HG03108 (cell line): ENCODE measurements around the gene ANGPTL7.
"Not testable (repeated sequence)": the region's sequence is repeated elsewhere in the genome, so short reads cannot be mapped to it uniquely, and the experiment has no call there.

Experiments
- ATAC-seq: cut with Tn5 transposase; IDR thresholded peaks from one replicate; pipeline ENCODE4 v1.9.1; 2021; ENCODE audit warnings: moderate library complexity; ENCODE audit not compliant: unreplicated experiment

The ANGPTL7 gene, protein sequence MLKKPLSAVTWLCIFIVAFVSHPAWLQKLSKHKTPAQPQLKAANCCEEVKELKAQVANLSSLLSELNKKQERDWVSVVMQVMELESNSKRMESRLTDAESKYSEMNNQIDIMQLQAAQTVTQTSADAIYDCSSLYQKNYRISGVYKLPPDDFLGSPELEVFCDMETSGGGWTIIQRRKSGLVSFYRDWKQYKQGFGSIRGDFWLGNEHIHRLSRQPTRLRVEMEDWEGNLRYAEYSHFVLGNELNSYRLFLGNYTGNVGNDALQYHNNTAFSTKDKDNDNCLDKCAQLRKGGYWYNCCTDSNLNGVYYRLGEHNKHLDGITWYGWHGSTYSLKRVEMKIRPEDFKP

DNA sequence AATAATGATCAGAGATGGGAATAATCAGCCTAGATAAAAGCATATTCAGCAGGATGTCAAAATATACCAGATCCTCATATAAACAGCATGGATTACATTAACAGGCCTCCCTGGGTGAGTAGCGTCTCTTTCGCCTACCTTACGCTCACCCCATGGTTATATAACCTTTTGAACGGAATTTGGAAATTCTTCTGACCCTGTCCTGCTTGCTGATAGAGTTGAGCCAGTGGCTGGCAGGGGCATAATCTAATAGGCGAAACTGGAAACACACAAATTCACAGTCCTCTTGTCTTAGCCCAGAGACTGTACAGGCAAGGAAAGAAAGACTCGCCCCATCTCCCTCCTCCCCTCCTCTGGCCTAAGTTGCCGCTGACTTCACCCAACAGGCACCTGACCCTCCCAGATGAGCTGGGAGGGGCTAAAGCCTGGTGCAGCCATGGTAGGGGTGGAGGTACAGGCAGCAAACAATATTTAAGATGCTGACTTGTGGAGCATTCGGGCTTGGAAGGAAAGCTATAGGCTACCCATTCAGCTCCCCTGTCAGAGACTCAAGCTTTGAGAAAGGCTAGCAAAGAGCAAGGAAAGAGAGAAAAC, at the start of gene ANGPTL7:
TSS of gene ANGPTL7 (plus strand) at position 498 of the 594 bp plus-strand sequence. CDS start 225 bp downstream, outside the sequence.
- ATAC-seq: no peak

DNA sequence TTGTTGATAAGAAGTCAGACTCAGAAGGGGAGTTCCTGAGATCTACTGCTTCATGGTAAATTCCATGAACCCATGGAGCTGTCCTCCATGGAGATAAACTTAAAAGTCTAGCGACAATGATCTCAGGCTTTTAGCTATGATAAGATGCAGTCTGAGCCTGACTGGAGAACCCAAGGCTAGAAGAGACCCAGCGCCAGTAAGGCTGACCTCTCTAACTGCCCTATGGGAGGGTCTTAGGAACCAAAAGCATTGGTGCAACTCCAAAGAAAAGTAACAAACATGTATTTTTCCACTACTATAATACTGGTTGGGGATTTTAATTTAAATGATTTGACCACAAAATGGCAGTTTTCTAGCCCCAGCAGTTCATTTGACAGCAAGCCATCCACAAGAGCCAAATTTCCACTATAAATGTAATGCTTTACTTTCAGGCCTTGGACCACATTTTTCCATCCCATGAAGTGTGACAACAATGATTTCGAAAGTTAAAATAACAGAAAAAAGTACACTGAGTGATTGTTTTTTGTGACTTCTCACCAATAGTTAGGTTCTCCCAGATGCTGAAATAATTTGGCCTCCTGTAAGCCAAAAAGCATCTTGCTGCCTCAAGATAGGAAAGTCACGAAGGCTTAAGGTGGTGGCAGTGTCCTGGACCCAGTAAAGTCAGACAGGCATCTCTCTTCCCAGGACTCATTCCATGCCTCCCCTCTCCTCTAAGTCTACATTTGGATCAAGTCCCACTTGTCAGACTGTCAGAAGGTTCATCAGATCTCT, 46.4 kb upstream of the ANGPTL7 start:
- no peak for ATAC-seq

DNA sequence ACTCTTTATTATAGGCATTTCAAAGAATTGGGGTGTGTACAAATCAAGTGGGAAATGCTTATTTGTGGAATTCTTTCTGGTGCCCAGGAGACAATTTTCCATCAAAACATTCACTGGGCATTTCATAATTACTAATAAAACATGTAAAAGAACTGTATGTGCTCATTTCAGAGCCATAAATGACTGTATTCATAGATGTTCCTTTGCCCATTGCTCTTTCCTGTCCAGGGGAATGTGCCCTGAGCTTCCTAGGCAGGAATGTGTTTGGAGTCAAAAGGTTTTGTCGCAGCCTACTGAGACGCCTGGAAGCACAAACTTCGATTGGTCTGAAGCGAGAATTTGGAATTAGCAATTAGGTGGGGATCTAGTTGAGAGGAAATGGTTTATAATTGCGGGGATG, 45.8 kb upstream of the ANGPTL7 start:
- ATAC-seq: no peak

DNA sequence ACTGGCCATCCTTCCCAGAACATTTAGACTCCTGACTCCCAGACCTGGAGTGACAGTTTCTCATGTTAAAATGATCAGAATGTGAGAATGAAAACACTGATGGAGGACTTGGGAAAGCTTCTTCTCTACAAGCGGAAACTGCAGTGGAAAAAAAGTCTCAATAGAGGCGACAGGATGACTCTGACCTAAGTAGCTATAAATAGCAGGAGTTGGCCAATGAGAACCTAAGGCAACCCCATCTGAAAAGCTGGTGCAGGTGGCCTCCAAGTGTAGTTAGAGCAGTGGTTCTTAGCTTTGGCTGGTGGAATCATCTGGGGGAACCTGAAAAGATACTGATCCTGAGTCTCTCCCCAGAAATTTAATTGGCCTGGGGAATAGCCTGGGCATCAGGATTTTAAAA, 45.2 kb upstream of the ANGPTL7 start:
- ATAC-seq: no peak

DNA sequence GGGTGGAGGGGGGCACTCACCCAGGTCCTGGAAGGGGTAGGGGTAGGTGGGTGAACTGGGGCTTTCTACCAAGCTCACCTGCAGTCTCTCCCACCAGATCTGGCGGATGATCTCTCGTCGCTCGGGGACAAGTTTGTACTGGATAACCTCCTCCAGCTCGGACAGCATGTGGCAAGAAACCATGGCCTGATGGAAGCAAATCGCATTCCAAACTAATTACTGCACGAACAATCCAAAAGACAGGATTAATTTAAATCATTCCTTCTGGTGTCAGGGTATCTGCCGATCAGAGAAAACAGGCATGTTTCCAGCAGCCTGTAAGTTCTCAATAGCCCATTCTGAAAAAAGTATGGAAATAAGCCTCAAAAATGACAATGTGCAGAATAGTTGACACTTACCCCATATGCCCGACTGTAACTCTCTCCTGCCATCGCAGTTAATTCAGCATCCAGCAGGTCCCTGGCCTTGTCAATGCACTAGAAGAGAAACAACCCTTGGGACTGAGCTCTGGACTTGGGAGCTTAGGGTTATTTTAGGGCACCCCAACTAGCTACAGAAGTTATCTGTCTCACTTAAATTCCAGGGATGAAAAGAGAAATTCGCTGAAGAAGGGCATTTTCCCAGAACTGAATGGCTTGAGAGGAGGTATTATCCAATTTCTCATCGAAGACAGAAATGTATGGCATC, 44.4 kb upstream of the ANGPTL7 start:
- ATAC-seq: no peak

DNA sequence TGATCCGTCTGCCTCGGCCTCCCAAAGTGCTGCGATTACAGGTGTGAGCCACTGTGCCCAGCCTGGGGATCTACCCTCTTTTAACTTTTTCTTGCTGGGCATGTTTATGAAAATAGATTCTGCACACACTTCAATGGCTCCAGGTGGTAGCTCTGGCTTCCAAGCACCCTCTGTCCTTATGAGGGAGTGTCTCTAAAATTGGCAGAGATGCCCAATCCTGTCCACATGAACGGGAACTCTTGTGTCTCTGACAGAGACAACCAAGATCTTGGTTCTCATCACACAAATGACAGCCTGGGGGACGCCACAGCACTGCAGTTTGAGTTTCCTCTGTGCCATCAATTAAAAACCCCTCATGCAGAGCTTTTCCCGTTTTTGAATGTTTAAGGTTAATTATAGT, 43.4 kb upstream of the ANGPTL7 start:
- ATAC-seq: no peak

DNA sequence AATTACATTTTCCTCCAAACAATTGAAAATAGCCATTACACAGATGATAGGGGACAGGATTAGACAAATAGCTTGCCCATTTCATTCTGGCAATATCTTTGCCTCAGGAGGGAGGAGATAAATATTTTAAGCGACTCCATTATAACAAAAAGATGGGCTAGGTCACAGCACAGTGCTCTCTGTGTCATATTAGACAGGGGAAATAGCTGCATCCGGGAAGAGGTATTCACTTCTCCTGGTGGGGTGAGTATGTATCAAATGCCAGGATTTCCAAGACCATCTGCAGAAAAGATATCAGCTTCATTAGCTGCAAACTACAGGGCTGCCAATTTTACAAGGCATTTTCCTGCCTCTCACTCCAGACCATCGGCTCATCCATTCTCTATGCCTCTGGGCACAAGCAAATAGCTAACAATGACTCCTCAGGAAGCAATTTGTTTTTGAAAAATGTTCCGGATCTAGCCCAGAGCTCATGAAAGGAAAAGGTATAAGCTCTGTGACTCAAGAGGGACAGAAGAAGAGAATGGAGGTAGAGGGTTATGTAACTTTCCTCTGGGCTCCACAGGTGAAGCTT, 41.9 kb upstream of the ANGPTL7 start:
- no peak for ATAC-seq

DNA sequence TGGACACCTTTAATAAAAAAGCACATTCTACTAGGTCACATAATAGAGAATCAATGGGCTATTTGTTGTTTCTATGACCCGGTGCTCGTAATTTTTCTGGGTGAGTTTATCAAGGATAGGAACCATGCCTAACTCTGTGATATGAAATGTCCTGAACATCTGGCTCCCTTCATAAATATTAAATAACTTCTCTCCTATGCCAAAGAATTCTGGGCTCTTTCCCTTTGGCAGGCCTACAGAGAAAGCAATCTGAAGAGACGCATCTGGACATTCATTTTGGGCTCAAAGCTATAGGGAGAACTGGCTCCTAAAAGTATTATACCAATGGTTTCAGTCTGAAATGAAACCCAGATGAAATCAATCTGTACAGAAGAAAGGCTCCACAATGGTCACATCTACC, 38.8 kb upstream of the ANGPTL7 start:
- ATAC-seq: no peak

DNA sequence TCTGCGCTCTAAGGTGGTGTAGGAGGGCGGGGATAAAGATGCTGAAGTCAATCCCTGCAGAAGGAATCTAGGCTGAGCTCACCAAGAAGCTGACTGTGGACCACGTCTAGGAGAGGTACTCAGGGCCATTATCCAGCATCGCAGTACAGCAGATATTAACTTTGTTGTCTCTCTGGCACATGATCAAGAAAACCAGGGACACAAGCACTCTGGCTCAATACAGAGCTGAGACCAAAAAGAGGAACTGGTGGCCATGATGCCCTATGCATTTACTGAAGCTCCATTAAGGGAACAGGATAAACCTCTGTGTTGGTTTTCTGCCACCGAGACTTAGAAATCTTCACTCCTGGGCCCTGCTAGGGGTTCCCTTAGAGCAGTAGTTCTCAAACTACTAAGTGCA, 38.0 kb upstream of the ANGPTL7 start:
- no peak for ATAC-seq

DNA sequence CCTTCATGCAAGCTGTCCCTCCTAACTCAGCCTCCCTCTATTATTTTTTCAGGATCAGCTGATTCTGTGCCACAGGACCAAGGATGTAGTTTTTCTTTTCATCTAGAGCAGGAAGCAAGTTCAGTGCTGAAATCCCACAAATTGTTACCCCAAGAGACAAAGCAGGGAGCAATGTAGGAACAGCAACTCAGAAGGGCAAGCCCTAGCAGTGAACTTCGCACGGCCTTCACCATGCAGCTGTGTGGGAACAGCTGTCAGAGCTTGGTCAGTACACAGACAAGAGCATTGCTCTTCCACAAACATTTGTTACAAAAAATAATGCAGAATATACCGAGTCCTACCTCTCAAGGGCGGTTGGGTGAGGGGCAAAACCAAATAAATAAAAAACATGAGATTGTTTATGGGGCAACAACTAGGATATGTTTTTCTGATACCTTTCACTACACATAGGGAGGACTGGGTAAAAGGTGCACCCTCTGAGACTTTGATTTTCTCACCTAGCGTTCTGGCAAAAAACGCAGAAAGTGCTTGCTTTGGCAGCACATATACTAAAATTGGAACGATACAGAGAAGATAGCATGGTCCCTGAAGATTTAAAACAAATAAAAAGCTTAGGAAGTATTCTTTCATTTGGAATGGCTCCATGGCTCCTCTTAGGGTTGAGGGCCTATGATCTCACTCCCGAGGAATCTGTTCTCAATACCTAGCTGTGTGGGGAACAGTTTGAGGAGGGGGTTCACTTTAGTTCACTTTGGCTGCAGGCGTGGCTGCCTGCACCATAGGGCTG, 37.1 kb upstream of the ANGPTL7 start:
- no peak for ATAC-seq

DNA sequence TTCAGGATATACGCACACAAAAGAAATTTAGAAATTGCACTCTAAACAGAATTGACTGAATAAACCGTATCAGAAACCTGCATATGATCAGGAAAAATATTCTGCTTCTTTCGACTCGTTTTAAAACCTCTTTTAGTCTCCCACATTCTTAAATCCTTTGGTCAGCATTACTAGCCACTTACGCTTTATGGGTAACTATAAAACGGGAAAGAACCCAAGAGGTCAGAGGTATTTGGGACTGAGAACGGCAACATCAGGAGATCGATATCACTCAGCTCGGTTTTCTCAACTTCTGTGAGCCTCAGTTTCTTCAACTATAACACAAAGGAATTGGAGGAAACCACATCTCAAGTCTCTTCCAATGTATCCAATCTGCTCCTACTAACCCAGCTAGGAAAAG, 36.4 kb upstream of the ANGPTL7 start:
- no peak for ATAC-seq

DNA sequence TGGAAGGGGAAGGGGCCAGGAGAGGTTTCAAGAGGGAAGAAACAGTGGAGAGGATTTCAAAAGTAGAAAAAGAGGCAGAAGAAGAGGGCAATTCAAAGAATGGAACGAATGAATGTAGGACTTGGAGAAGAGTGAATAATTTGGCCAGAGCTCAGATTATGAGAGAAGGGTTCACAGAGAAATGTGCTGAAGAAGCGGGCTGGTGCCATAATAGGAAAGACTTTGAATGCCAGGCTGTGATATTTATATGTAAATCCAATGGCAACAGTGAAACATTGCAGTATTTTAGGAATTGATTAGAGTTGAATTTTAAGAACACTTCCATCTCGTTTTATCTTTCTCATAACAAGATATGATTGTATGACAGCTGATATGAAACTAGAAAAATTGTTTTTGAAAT, 36.0 kb upstream of the ANGPTL7 start:
- ATAC-seq: no peak

DNA sequence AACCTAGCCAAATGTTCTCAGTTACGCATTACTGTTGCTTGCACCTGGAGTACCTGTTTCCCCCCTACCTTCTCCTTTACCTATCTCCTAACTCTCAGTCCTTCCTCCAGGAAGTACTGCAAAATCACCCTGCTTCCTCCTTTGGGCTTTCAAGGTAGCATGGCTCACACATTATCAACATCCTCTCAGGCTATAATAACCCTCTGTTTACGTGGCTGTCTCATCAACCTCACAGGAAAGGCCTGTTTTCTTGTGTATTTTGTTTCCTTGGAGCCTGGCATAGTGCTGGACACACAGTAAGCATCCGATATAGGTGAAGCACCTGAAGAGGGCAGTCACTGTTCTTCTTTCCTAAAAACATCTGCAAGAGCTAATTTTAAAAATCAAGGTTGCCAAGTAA, 32.7 kb upstream of the ANGPTL7 start:
- ATAC-seq: no peak

DNA sequence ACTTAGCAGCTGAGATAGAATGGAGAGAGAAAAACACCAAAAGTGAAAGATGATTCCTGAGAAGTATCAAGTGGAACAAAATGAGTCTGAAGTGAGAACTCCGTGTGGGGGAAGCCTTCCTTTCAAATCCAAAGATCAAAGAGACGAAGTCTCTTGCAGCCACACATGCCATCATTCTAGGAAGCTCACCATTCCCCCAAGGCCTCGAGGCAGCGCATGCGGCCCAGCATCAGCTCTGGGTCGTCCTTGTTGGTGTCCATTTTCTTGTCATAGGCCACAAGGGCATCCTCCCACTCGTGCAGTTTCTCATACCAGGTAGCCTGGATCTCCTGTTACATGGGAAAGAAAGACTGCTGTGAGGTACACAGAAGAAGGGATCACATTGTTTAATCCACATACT, 32.2 kb upstream of the ANGPTL7 start:
- no peak for ATAC-seq

DNA sequence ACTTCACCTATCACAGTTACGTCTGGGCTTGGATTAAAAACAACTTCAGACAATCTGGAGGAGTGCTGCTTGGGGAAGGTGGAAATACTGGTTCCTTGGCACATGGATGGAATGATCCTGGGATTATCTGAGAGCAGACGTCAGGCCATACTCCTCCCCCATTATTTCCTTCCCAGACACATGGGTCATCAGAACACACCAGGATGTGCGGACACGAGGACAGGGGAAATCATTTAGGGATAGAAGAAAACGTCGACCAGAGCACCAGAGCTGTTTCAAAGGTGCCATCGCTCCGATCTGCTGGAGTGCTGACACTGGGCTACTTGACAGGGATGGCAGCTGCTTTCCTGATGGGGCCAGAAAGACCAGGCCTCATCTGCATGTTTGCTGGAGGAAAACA, 31.8 kb upstream of the ANGPTL7 start:
- no peak for ATAC-seq

DNA sequence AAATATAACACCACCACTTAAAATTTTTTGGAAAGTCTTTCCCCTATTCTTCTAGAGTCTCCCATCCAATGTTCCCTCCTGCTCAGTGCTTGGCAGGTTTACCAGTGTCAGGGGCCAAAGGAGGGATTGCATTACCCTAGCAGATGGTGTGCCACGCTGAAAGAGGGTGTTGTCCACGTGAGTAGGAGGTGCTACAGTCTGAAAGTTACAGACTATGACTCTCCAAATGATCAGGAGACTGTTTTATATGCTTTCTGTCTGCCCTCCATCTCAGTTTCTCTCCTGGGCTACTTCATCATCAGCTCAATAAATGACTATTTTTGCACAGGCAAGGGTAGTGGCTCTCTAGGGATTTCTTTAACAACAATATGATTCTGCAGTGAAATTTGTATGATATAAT, 31.3 kb upstream of the ANGPTL7 start:
- ATAC-seq: no peak

DNA sequence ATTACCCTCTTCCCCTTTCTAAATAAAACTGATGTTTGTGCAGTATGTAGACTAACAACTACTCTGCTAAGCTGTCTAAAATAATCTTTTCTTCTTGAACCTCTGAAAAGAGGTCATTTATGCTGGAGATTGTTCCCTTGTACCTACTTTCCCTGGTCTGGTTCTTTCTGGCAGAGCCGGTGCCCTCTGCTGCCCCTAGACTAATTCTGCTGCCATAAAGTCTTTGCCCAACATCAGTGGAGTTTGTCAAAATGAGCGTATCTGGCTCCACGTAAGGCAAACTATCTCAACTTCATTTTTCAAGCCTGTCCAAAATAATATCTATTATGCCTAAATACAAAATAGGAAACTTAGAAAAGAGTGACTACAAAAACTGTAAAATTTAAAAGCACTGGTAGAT, 30.9 kb upstream of the ANGPTL7 start:
- ATAC-seq: no peak

DNA sequence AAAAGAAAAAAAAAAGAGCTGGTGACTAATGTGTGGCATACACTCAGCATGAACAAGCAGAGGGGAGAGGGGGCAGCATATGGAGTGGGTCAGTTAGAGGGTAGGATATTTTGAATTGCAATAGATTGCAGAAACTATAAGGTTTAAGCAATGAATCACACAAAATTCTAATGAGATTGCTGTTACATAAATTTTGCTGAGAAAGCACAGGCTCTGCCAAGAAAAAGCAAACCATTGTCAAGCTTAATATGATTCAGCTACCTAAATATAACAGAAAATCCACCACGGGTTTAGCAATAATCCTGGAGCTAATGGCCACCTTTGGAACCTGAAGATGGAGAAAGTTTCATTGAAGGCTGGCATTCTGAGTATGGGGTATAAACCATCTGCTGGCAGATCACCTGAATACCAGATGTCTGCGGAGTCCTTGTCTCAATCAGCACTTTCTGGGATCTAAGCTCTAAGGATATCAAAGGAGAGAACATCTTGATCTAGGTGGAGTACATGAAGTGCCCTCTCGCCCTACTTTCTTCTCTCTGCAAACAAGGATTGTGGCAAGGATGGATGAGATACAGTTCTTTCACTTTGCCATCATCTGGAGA, 30.3 kb upstream of the ANGPTL7 start:
- no peak for ATAC-seq

DNA sequence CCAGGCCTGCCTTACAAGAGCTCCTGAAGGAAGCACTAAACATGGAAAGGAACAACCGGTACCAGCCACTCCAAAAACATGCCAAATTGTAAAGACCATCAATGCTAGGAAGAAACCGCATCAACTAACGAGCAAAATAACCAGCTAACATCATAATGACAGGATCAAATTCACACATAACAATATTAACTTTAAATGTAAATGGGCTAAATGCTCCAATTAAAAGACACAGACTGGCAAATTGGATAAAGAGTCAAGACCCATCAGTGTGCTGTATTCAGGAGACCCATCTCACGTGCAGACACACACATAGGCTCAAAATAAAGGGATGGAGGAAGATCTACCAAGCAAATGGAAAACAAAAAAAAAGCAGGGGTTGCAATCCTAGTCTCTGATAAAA, 26.4 kb upstream of the ANGPTL7 start:
- ATAC-seq: not testable (repeated sequence)

DNA sequence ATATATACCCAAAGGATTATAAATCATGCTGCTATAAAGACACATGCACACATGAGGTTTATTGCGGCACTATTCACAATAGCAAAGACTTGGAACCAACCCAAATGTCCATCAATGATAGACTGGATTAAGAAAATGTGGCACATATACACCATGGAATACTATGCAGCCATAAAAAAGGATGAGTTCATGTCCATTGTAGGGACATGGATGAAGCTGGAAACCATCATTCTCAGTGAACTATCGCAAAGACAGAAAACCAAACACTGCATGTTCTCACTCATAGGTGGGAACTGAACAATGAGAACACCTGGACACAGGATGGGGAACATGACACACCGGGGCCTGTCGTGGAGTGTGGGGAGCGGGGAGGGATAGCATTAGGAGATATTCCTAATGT, 22.4 kb upstream of the ANGPTL7 start:
- ATAC-seq: not testable (repeated sequence)
